ENCODE measurements around the gene MVD. TPM values are rescaled to one million over a fixed set of nuclear protein-coding genes. Genes with fewer than 3 reads are reported as not detected.

MVD gene
- total and polyA plus RNA-seq, 4 donors = 19.8 to 57.6 (median 26.3) TPM

DNA sequence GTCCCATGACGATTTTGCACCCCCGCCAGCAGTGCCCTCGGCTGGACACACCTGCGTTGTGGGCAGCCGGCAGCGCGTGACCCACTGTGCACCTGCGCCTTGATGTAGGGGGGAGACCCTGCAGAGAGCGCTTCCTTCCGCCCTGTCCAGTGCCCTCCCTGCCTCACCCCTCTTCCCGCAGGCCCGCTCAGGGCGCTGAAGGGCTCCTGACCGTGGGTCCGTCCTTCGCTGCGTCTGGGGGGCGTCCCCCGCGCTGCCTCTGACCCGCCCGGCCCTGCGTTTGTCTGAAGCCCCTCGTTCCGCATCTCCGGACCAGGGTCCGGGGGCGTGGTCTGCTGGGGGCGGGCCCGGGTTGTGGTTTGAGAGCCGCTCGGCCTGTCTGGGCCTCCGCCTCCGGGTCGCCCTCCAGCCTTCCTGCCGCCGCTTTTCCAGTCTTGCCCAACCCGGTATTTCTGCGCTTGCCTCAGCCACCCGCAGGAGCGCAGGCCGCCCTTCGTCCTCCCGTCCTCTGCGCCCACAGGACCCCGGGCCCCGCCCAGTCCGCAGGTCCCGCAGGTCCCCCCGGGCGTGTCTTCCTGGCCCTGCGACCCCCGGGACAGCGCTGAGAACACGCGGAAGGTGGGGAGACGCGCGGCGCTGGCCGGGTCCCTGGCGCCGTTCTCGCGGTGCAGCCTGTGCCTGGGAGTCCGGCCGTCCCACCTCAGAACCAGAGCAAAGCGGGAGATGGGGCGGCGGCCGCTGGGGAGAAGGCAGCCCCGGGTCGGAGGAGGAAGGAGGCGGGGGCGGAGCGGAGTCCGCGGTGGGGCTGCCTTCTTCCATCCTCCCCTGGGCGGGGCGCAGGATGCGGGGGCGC lies 28.5 kb downstream of the MVD start:
- ATAC-seq (ENCODE audit: low FRiP score) = peak; percentile 23
- Histone ChIP-seq H3K4me1 (ENCODE audit: control insufficient read depth in 1 of 2, insufficient read depth in 2 of 2, low read length in 2 of 2) (no peaks in the 10 kb centered on the region), H3K9me3 (ENCODE audit: control insufficient read depth, low read length) (no peaks in the 10 kb centered on the region), H3K4me3 (ENCODE audit: low read length in 2 of 2) (no peak overlapping the region), H3K27ac (ENCODE audit: low read depth in 1 of 2, low read length in 2 of 2) (no peak overlapping the region), H3K27me3 (ENCODE audit: control insufficient read depth in 1 of 2, insufficient read depth in 2 of 2, low read length in 1 of 2) (no peaks in the 10 kb centered on the region), H3K36me3 (ENCODE audit: control insufficient read depth in 1 of 2, insufficient read depth in 2 of 2, low read length in 1 of 2) (peaks cover 2 to 9% of the 10 kb centered on the region in 2 donors)
- peak; percentile 71 to 86 for DNase-seq
- WGBS, 2 donors = 21 to 29% methylated on average over 62 to 82 of the region's 82 CpGs
- intact Hi-C loops (cut with DNase I) = no loop called here

DNA sequence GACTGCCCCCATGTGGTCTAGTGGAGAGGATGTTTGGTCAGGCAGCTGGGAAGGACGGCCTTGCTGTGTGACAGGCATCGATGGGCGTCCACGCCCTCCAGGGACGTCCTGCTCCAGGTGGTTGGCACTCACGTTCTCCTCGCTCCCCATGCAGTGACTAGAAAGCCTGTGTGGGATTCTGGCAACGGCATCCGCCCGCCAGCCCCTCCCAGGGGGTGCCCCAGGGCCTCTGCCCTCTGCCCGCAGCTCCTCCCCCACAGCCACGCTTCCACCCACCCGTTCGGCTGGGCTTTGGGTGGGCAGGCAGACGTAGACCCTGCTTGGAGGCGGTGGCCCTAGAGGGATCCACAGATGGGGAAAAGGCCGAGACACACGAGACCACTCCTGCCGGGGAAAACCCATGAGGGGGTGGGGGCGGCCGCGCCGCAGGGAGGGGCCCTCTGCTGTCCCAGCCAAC lies 29.2 kb downstream of the MVD start:
- intact Hi-C loops (cut with DNase I) = no loop called here
- DNase-seq (no peak), ATAC-seq (ENCODE audit: low FRiP score) (peak; percentile 40)
- Histone ChIP-seq H3K27me3 (ENCODE audit: control insufficient read depth in 1 of 2, insufficient read depth in 2 of 2, low read length in 1 of 2) (no peaks in the 10 kb centered on the region), H3K4me3 (ENCODE audit: low read length in 2 of 2) (no peak overlapping the region), H3K27ac (ENCODE audit: low read depth in 1 of 2, low read length in 2 of 2) (no peak overlapping the region), H3K9me3 (ENCODE audit: control insufficient read depth, low read length) (no peaks in the 10 kb centered on the region), H3K36me3 (ENCODE audit: control insufficient read depth in 1 of 2, insufficient read depth in 2 of 2, low read length in 1 of 2) (peaks cover 2 to 9% of the 10 kb centered on the region in 2 donors), H3K4me1 (ENCODE audit: control insufficient read depth in 1 of 2, insufficient read depth in 2 of 2, low read length in 2 of 2) (no peaks in the 10 kb centered on the region)
- WGBS, 2 donors = 68 to 71% methylated on average over 19 to 23 of the region's 23 CpGs

DNA sequence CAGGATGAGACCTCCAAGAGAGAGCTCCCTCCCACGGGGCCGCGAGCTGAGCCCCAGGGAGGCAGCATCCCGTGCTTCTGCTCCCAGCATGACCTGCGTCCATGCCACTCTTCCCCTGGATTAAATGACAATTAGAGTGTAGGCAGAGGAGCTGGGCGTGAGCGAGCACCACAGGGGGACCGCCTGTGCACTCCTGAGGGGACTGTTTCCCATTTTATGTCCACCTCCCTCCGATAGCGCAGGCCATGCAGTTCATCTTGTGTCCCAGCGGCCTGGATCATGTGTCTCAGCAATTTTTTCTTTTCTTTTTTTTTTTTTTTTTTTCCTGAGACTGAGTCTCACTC lies 30.3 kb downstream of the MVD start:
- H3K4me1 ChIP-seq (ENCODE audit: control insufficient read depth in 1 of 2, insufficient read depth in 2 of 2, low read length in 2 of 2) = no peaks in the 10 kb centered on the region
- intact Hi-C loops (cut with DNase I) = no loop called here
- H3K9me3 ChIP-seq (ENCODE audit: control insufficient read depth, low read length) = no peaks in the 10 kb centered on the region
- H3K27me3 ChIP-seq (ENCODE audit: control insufficient read depth in 1 of 2, insufficient read depth in 2 of 2, low read length in 1 of 2) = no peaks in the 10 kb centered on the region
- H3K27ac ChIP-seq (ENCODE audit: low read depth in 1 of 2, low read length in 2 of 2) = no peak overlapping the region
- DNase-seq (no peak), ATAC-seq (ENCODE audit: low FRiP score) (no peak)
- peaks cover 2 to 9% of the 10 kb centered on the region in 2 donors for H3K36me3 ChIP-seq (ENCODE audit: control insufficient read depth in 1 of 2, insufficient read depth in 2 of 2, low read length in 1 of 2)
- WGBS, 2 donors = 88 to 94% methylated on average over 11 of the region's 11 CpGs
- no peak overlapping the region for H3K4me3 ChIP-seq (ENCODE audit: low read length in 2 of 2)

DNA sequence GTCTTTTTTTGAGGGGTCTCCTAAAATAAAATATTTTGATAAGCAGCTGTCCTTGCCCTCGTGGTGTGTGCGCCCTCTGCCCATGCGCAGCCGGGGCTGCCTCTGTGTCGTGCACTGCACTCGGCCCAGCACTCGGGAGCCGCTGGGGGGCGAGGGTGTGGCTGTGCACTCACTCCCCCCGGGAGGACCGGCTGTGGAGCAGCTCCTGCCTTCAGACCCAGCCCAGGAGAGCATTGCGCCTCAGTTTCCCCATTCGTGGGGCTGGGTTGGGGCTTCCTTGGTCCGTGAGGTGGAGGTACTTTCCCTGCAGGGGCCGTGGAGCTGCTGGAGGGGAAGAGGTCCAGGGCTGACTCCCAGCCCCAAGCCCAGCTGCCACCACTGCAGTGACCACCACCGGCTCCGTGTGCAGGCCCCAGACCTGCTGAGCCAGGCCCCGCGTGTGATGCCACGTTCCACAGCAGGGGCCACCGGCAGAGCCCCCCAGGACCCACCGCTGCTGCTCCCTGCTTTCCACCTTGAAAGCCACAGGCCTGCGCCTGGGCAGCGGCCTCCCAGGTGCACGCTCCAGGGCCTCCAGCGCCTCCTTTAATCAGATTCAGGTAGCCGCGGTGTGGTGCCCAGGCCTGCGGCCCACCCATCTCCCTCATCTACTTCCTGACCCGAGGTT lies 30.8 kb downstream of the MVD start:
- Histone ChIP-seq H3K36me3 (ENCODE audit: control insufficient read depth in 1 of 2, insufficient read depth in 2 of 2, low read length in 1 of 2) (peaks cover 2 to 9% of the 10 kb centered on the region in 2 donors), H3K27me3 (ENCODE audit: control insufficient read depth in 1 of 2, insufficient read depth in 2 of 2, low read length in 1 of 2) (no peaks in the 10 kb centered on the region), H3K27ac (ENCODE audit: low read depth in 1 of 2, low read length in 2 of 2) (no peak overlapping the region), H3K4me3 (ENCODE audit: low read length in 2 of 2) (no peak overlapping the region), H3K9me3 (ENCODE audit: control insufficient read depth, low read length) (no peaks in the 10 kb centered on the region), H3K4me1 (ENCODE audit: control insufficient read depth in 1 of 2, insufficient read depth in 2 of 2, low read length in 2 of 2) (no peaks in the 10 kb centered on the region)
- DNase-seq (no peak), ATAC-seq (ENCODE audit: low FRiP score) (no peak)
- intact Hi-C loops (cut with DNase I) = no loop called here
- WGBS, 2 donors = 89 to 92% methylated on average over 30 of the region's 30 CpGs

DNA sequence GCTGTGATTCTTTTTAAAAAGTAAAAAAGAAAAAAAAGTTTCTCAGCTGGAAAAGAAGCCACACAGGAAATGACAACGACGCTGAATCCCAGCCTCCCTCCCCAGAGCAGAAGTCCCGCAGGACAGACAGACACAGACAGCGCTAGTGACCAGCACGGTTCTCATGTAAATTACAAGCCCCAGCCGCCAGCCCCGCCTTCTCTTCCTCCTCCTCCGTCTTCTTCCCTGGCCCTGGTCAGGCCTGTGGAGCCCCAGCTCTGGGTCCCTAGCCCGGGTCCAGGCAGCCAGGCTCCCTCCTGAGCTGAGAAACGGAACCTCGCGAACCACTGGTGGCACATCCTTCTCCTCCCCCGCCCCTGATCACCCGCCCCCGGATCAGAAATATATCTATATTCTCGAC lies 31.5 kb downstream of the MVD start:
- Histone ChIP-seq H3K9me3 (ENCODE audit: control insufficient read depth, low read length) (no peaks in the 10 kb centered on the region), H3K4me1 (ENCODE audit: control insufficient read depth in 1 of 2, insufficient read depth in 2 of 2, low read length in 2 of 2) (no peaks in the 10 kb centered on the region), H3K27ac (ENCODE audit: low read depth in 1 of 2, low read length in 2 of 2) (no peak overlapping the region), H3K4me3 (ENCODE audit: low read length in 2 of 2) (no peak overlapping the region), H3K27me3 (ENCODE audit: control insufficient read depth in 1 of 2, insufficient read depth in 2 of 2, low read length in 1 of 2) (no peaks in the 10 kb centered on the region), H3K36me3 (ENCODE audit: control insufficient read depth in 1 of 2, insufficient read depth in 2 of 2, low read length in 1 of 2) (peaks cover 2 to 9% of the 10 kb centered on the region in 2 donors)
- intact Hi-C loops (cut with DNase I) = no loop called here
- DNase-seq = no peak
- WGBS, 2 donors = 75 to 80% methylated on average over 16 of the region's 16 CpGs
- no peak for ATAC-seq (ENCODE audit: low FRiP score)

DNA sequence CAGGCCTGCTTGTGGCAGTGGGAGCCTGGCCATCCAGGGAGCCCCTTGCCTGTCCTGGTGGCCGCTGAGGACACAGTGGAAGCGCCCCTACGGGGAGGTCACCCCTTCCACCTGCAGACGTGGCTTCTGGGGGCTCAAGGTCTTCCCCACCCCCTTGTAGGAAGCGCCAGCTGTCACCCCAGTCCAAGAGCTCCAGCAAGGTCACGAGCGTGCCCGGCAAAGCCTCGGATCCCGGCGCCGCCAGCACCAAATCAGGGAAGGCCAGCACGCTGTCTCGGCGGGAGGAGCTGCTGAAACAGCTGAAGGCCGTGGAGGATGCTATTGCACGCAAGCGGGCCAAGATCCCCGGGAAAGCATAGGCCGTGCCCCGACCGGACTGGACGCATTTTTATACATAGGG lies 31.9 kb downstream of the MVD start:
- DNase-seq (no peak), ATAC-seq (ENCODE audit: low FRiP score) (no peak)
- Histone ChIP-seq H3K4me1 (ENCODE audit: control insufficient read depth in 1 of 2, insufficient read depth in 2 of 2, low read length in 2 of 2) (no peaks in the 10 kb centered on the region), H3K4me3 (ENCODE audit: low read length in 2 of 2) (no peak overlapping the region), H3K27ac (ENCODE audit: low read depth in 1 of 2, low read length in 2 of 2) (no peak overlapping the region), H3K27me3 (ENCODE audit: control insufficient read depth in 1 of 2, insufficient read depth in 2 of 2, low read length in 1 of 2) (no peaks in the 10 kb centered on the region), H3K36me3 (ENCODE audit: control insufficient read depth in 1 of 2, insufficient read depth in 2 of 2, low read length in 1 of 2) (peaks cover 2 to 9% of the 10 kb centered on the region in 2 donors), H3K9me3 (ENCODE audit: control insufficient read depth, low read length) (no peaks in the 10 kb centered on the region)
- 92 to 93% methylated on average over 23 of the region's 23 CpGs for WGBS, 2 donors
- intact Hi-C loops (cut with DNase I) = no loop called here

DNA sequence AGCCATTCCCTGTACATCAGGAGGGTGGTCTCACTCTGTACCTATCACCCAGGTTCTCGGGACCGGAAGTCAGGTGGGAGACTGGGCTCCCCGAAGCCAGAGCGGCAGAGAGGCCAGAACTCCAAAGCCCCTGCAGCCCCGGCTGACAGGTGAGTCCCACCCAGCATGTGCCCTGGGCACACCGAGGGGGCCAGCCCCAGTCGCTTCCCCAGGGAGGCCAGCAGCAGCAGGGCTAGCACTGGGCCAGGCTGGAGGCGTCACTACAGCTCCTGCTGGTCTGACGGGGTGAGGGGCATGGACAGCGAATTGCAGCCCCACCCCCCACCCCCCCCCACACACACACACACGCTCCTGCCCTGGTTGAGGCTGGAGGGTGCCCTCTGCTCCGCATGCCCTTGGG lies 32.5 kb downstream of the MVD start:
- H3K27ac ChIP-seq (ENCODE audit: low read depth in 1 of 2, low read length in 2 of 2) = no peak overlapping the region
- intact Hi-C loops (cut with DNase I) = no loop called here
- H3K4me3 ChIP-seq (ENCODE audit: low read length in 2 of 2) = no peak overlapping the region
- peaks cover 2 to 9% of the 10 kb centered on the region in 2 donors for H3K36me3 ChIP-seq (ENCODE audit: control insufficient read depth in 1 of 2, insufficient read depth in 2 of 2, low read length in 1 of 2)
- no peaks in the 10 kb centered on the region for H3K9me3 ChIP-seq (ENCODE audit: control insufficient read depth, low read length)
- ATAC-seq (ENCODE audit: low FRiP score) (no peak), DNase-seq (no peak)
- H3K4me1 ChIP-seq (ENCODE audit: control insufficient read depth in 1 of 2, insufficient read depth in 2 of 2, low read length in 2 of 2) = no peaks in the 10 kb centered on the region
- 86 to 90% methylated on average over 11 to 12 of the region's 12 CpGs for WGBS, 2 donors
- no peaks in the 10 kb centered on the region for H3K27me3 ChIP-seq (ENCODE audit: control insufficient read depth in 1 of 2, insufficient read depth in 2 of 2, low read length in 1 of 2)

DNA sequence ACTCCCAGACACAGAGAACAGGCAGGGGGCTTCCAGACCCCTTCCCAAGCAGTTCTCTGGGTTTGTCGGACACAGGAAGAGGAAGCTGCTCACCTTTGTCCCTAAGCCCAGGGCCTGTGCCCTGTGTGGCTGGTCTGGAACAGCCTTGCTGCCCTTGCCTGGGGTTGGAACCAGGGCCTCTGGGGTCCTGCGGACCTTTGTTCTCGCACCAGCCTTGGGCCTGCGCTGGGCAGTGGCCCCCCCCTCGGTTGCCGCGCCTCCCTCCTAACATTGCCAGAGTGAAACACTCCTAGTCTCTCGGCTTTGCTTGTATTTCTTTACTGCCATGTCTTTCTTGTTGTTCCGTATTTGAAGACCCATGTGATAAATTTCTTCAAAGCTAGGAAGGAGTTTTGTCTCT lies 33.1 kb downstream of the MVD start:
- intact Hi-C loops (cut with DNase I) = no loop called here
- H3K36me3 ChIP-seq (ENCODE audit: control insufficient read depth in 1 of 2, insufficient read depth in 2 of 2, low read length in 1 of 2) = peaks cover 2 to 9% of the 10 kb centered on the region in 2 donors

DNA sequence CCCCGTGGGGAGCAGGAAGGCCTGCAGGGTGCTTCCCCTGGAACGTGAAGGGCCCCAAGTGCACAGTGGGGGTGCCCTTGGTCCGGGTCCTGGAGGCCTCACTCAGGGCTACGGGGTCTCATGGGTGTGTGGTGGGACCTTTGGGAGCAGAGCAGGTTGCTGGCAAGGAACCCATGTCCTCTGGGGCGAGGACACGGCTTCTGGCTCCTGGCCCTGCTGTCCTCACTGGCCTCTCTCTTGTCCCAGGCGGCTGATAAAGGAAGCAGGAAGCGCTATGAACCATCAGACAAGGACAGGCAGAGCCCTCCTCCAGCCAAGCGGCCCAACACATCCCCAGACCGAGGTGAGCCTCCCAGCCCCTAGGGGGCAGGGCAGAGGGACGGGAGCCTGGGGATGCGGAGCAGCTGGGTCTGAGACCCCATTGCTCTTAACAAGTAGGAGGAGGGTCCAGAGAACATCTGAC lies 34.3 kb downstream of the MVD start:
- 61 to 66% methylated on average over 12 of the region's 12 CpGs for WGBS, 2 donors
- DNase-seq = no peak
- peaks cover 2 to 17% of the 10 kb centered on the region in 2 donors for H3K36me3 ChIP-seq (ENCODE audit: control insufficient read depth in 1 of 2, insufficient read depth in 2 of 2, low read length in 1 of 2)
- no peaks in the 10 kb centered on the region for H3K27me3 ChIP-seq (ENCODE audit: control insufficient read depth in 1 of 2, insufficient read depth in 2 of 2, low read length in 1 of 2)
- no peak overlapping the region for H3K27ac ChIP-seq (ENCODE audit: low read depth in 1 of 2, low read length in 2 of 2)
- H3K4me1 ChIP-seq (ENCODE audit: control insufficient read depth in 1 of 2, insufficient read depth in 2 of 2, low read length in 2 of 2) = no peaks in the 10 kb centered on the region
- H3K4me3 ChIP-seq (ENCODE audit: low read length in 2 of 2) = no peak overlapping the region
- intact Hi-C loops (cut with DNase I) = no loop called here
- H3K9me3 ChIP-seq (ENCODE audit: control insufficient read depth, low read length) = no peaks in the 10 kb centered on the region
- no peak for ATAC-seq (ENCODE audit: low FRiP score)

More for the DNA sequence above, 33.1 kb downstream of the MVD start:
- H3K27me3 ChIP-seq (ENCODE audit: control insufficient read depth in 1 of 2, insufficient read depth in 2 of 2, low read length in 1 of 2) = no peaks in the 10 kb centered on the region
- ATAC-seq (ENCODE audit: low FRiP score) = no peak
- WGBS, 2 donors = 84 to 87% methylated on average over 9 of the region's 9 CpGs
- no peak for DNase-seq
- H3K4me1 ChIP-seq (ENCODE audit: control insufficient read depth in 1 of 2, insufficient read depth in 2 of 2, low read length in 2 of 2) = no peaks in the 10 kb centered on the region
- H3K27ac ChIP-seq (ENCODE audit: low read depth in 1 of 2, low read length in 2 of 2) = no peak overlapping the region
- H3K4me3 ChIP-seq (ENCODE audit: low read length in 2 of 2) = no peak overlapping the region
- no peaks in the 10 kb centered on the region for H3K9me3 ChIP-seq (ENCODE audit: control insufficient read depth, low read length)
